ENCODE measurements around the gene ERRFI1. TPM values are rescaled to one million over a fixed set of nuclear protein-coding genes. Genes with fewer than 3 reads are reported as not detected.
"Not testable (repeated sequence)": the region's sequence is repeated elsewhere in the genome, so short reads cannot be mapped to it uniquely, and the experiment has no call there.

Gene ERRFI1
- total RNA-seq, 2 experiments from 2014 or later = not detected

GRCh38 chr1:8061673-8062386 is 35.7 kb upstream of the ERRFI1 start:
- TF ChIP-seq CTCF (conservative IDR thresholded peaks at IDR 0.05; ENCODE audit: low read length) (no peak), EZH2phosphoT487 (IDR thresholded peaks at IDR 0.05; ENCODE audit: borderline replicate concordance, low read depth, low read length) (no peak)
- no peaks in the 10 kb centered on the region for H4K20me1 ChIP-seq (ENCODE audit: insufficient read depth, low read length)
- no peak overlapping the region for H3K4me3 ChIP-seq (ENCODE audit: low read depth, low read length, poor library complexity, severe bottlenecking)
- no peaks in the 10 kb centered on the region for H3K9me3 ChIP-seq (ENCODE audit: low read length)
- no TSS peak for BruUV-seq (replicated peaks)
- no peaks in the 10 kb centered on the region for H3K4me1 ChIP-seq (ENCODE audit: insufficient read depth, low read length, poor library complexity, severe bottlenecking)
- H3K79me2 ChIP-seq (ENCODE audit: insufficient read depth, low read depth, low read length) = no peaks in the 10 kb centered on the region
- H3K36me3 ChIP-seq (ENCODE audit: insufficient read depth, low read length) = no peaks in the 10 kb centered on the region
- ChIA-PET CTCF (ENCODE audit: unreplicated experiment) (no interaction called here), POLR2A (no interaction called here)
- no peak overlapping the region for H3K4me2 ChIP-seq (ENCODE audit: low read length)
- no peaks in the 10 kb centered on the region for H3K9me2 ChIP-seq (ENCODE audit: insufficient read depth, low read length)
- H2AFZ ChIP-seq (ENCODE audit: low read length) = no peak overlapping the region
- no peak overlapping the region for H3K27ac ChIP-seq (ENCODE audit: low read depth, low read length, poor library complexity, severe bottlenecking)
- DNase-seq (ENCODE audit: low spot score) = no peak
- intact Hi-C loops (cut with micrococcal nuclease; ENCODE audit: unreplicated experiment) = no loop called here

GRCh38 chr1:8061210-8061609 is 35.1 kb upstream of the ERRFI1 start:
- Histone ChIP-seq H3K9me3 (ENCODE audit: low read length) (no peaks in the 10 kb centered on the region), H3K4me1 (ENCODE audit: insufficient read depth, low read length, poor library complexity, severe bottlenecking) (no peaks in the 10 kb centered on the region), H3K4me3 (ENCODE audit: low read depth, low read length, poor library complexity, severe bottlenecking) (no peak overlapping the region), H2AFZ (ENCODE audit: low read length) (no peak overlapping the region), H4K20me1 (ENCODE audit: insufficient read depth, low read length) (no peaks in the 10 kb centered on the region), H3K36me3 (ENCODE audit: insufficient read depth, low read length) (no peaks in the 10 kb centered on the region), H3K79me2 (ENCODE audit: insufficient read depth, low read depth, low read length) (no peaks in the 10 kb centered on the region), H3K9me2 (ENCODE audit: insufficient read depth, low read length) (no peaks in the 10 kb centered on the region), H3K27ac (ENCODE audit: low read depth, low read length, poor library complexity, severe bottlenecking) (no peak overlapping the region), H3K4me2 (ENCODE audit: low read length) (no peak overlapping the region)
- TF ChIP-seq EZH2phosphoT487 (IDR thresholded peaks at IDR 0.05; ENCODE audit: borderline replicate concordance, low read depth, low read length) = no peak
- no peak for TF ChIP-seq CTCF (conservative IDR thresholded peaks at IDR 0.05; ENCODE audit: low read length)
- intact Hi-C loops (cut with micrococcal nuclease; ENCODE audit: unreplicated experiment) = no loop called here
- no TSS peak for BruUV-seq (replicated peaks)
- ChIA-PET POLR2A (no interaction called here), CTCF (ENCODE audit: unreplicated experiment) (no interaction called here)
- DNase-seq (ENCODE audit: low spot score) = no peak

- DNase-seq (ENCODE audit: low spot score) = no peak
- Histone ChIP-seq H3K27ac (ENCODE audit: low read depth, low read length, poor library complexity, severe bottlenecking) (no peak overlapping the region), H3K9me2 (ENCODE audit: insufficient read depth, low read length) (no peaks in the 10 kb centered on the region), H3K36me3 (ENCODE audit: insufficient read depth, low read length) (no peaks in the 10 kb centered on the region), H2AFZ (ENCODE audit: low read length) (no peak overlapping the region), H4K20me1 (ENCODE audit: insufficient read depth, low read length) (no peaks in the 10 kb centered on the region), H3K4me3 (ENCODE audit: low read depth, low read length, poor library complexity, severe bottlenecking) (no peak overlapping the region), H3K4me2 (ENCODE audit: low read length) (no peak overlapping the region), H3K79me2 (ENCODE audit: insufficient read depth, low read depth, low read length) (no peaks in the 10 kb centered on the region), H3K9me3 (ENCODE audit: low read length) (no peaks in the 10 kb centered on the region), H3K4me1 (ENCODE audit: insufficient read depth, low read length, poor library complexity, severe bottlenecking) (no peaks in the 10 kb centered on the region)
- ChIA-PET POLR2A (no interaction called here), CTCF (ENCODE audit: unreplicated experiment) (no interaction called here)
- intact Hi-C loops (cut with micrococcal nuclease; ENCODE audit: unreplicated experiment) = no loop called here
- BruUV-seq (replicated peaks) = no TSS peak
- TF ChIP-seq EZH2phosphoT487 (IDR thresholded peaks at IDR 0.05; ENCODE audit: borderline replicate concordance, low read depth, low read length) (no peak), CTCF (conservative IDR thresholded peaks at IDR 0.05; ENCODE audit: low read length) (no peak)
Measured at GRCh38 chr1:8059161-8059622, 33.1 kb upstream of the ERRFI1 start.

GRCh38 chr1:8057779-8058178 is 31.7 kb upstream of the ERRFI1 start:
- H3K36me3 ChIP-seq (ENCODE audit: insufficient read depth, low read length); H3K79me2 ChIP-seq (ENCODE audit: insufficient read depth, low read depth, low read length); intact Hi-C loops (cut with micrococcal nuclease; ENCODE audit: unreplicated experiment); H3K27ac ChIP-seq (ENCODE audit: low read depth, low read length, poor library complexity, severe bottlenecking); H3K4me3 ChIP-seq (ENCODE audit: low read depth, low read length, poor library complexity, severe bottlenecking); CTCF ChIA-PET (ENCODE audit: unreplicated experiment); H2AFZ ChIP-seq (ENCODE audit: low read length); POLR2A ChIA-PET; H4K20me1 ChIP-seq (ENCODE audit: insufficient read depth, low read length); H3K9me2 ChIP-seq (ENCODE audit: insufficient read depth, low read length); BruUV-seq (replicated peaks); DNase-seq (ENCODE audit: low spot score); H3K4me1 ChIP-seq (ENCODE audit: insufficient read depth, low read length, poor library complexity, severe bottlenecking); H3K9me3 ChIP-seq (ENCODE audit: low read length); H3K4me2 ChIP-seq (ENCODE audit: low read length): not testable (repeated sequence)
